G401 (cell line): ENCODE data around the gene MACC1. TPM values are rescaled to one million over a fixed set of nuclear protein-coding genes. Genes with fewer than 3 reads are reported as not detected.
"Not testable (repeated sequence)": the region's sequence is repeated elsewhere in the genome, so short reads cannot be mapped to it uniquely, and the experiment has no call there.

ENCODE experiments used
- DNase-seq: peaks from one replicate; pipeline ENCODE4 v3.0.0-alpha.2; 2015; ENCODE audit warnings: low spot score
- in situ Hi-C: cut with HindIII; loops from 2 replicates; pipeline ENCODE4 v1.10.0; 2016; ENCODE audit warnings: low sequenced_read_pairs, mixed read lengths
- total RNA-seq: library from RNA; depleted of rRNA; stranded (reverse); fragments of >200 nt; shearing (Covaris generic); gene quantifications from 2 replicates; pipeline ENCODE4 v1.2.3, GENCODE V29; 2014

Gene MACC1
- total RNA-seq, 1 experiment from 2014 or later, result not detected

GRCh38 chr7:20144801-20145200, 72.4 kb downstream of the MACC1 start:
- in situ Hi-C loops, result no loop called here
- DNase-seq, result no peak

- no peak for DNase-seq
These were observed 75.5 kb downstream of the MACC1 start for GRCh38 chr7:20141666-20142065.

GRCh38 chr7:20141002-20141345, 76.2 kb downstream of the MACC1 start:
- in situ Hi-C loops, result no loop called here
- DNase-seq, result no peak

More at GRCh38 chr7:20141666-20142065, 75.5 kb downstream of the MACC1 start:
- in situ Hi-C loops, result no loop called here

DNA sequence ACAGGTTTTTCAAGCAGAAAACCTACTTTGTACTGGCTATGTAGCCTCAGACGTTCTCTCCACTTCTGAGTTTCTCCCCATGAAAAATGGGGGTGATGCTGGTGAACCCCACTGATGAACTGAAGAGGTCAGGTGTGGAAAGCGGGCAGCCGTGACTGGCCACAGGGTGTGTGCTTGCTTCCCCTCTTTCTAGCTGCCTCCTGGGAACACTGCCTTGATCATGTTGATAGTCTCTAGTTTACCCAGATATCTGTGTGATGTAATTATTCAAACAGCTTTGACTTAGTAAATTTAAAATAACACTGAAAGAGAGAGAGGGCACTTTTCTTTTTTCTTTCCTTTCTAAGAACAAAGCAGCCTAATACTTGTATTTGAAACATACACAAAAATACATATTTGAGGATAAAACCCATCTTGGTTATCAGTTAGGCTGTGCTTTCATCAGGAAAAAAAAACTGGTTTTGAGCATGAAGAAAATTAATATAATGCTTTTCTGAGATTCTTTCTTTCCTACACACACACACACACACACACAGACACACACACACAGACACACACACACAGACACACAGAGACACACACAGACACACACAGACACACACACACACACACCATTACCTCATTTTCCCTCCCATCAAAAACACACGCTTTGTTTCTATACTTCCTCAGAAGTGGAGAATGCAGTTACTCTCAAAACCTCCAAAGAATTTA, 76.7 kb downstream of the MACC1 start:
- DNase-seq, result no peak

DNA sequence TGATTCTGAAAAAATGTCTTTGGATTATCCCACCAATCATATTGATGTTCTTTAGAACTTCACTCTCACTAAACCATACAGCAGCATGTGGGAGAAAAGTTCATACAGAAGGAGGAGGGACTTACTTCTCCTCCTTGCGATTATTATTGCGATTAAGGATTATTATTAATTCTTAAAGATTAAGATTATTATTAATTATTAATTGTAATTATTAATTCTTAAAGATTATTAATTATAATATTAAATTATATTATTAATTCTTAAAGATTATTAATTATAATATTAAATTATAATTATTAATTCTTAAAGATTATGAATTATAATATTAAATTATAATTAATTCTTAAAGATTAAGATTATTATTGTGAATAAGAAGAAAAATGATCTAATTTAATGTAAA, 80.5 kb downstream of the MACC1 start:
- in situ Hi-C loops, result no loop called here

More for the DNA sequence above, 76.7 kb downstream of the MACC1 start:
- in situ Hi-C loops, result no loop called here

GRCh38 chr7:20133803-20134202, 83.4 kb downstream of the MACC1 start:
- in situ Hi-C loops, result no loop called here
- no peak for DNase-seq

More for the DNA sequence above, 80.5 kb downstream of the MACC1 start:
- DNase-seq, result no peak

DNA sequence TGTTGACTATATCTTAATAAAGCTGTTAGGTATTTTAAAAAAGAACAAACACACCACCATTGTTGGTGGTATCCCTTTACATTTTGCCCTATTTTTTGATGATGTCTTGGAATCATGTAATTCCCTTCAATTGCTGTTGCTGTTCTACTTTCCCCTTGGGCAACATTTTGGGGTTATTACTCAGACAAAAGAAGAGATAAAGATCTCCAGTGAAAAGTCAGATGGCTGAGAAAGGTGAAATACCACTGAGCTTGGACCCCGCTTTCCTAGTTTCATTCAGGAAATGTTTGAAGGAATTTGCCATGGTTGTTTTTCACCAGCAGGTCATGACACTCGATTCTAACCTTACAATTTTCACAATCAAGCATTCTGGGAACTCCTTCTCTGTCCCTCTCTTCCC, 84.6 kb downstream of the MACC1 start:
- no peak for DNase-seq
- in situ Hi-C loops, result no loop called here

- DNase-seq, result no peak
- in situ Hi-C loops, result no loop called here
These were observed 85.4 kb downstream of the MACC1 start for GRCh38 chr7:20131776-20132175.

- in situ Hi-C loops, result no loop called here
- no peak for DNase-seq
These were observed 87.3 kb downstream of the MACC1 start for GRCh38 chr7:20129920-20130319.

GRCh38 chr7:20128001-20128400, 89.2 kb downstream of the MACC1 start:
- in situ Hi-C loops, result no loop called here
- no peak for DNase-seq

- in situ Hi-C loops, DNase-seq: not testable (repeated sequence)
These were observed 91.1 kb downstream of the MACC1 start for GRCh38 chr7:20126060-20126459.

GRCh38 chr7:20124087-20124486, 93.1 kb downstream of the MACC1 start:
- DNase-seq, in situ Hi-C loops: not testable (repeated sequence)

- in situ Hi-C loops, DNase-seq: not testable (repeated sequence)
These were observed 94.4 kb downstream of the MACC1 start for GRCh38 chr7:20122653-20123316.

DNA sequence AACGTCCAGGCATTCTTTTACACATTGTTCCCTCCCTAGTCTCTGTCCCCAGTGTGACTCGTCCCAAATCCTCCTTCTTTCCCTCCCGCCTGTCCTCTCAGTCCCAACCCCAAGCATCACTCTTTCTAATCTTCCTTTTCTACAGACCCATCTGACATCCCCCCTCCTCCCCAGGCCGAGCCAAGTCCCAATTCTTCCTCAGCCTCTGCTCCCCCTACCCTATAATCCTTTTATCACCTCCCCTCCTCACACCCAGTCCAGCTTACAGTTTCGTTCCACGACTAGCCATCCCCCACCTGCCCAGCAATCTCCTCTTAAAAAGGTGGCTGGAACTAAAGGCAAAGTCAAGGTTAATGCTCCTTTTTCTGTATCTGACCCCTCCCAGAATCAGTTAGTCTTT, 95.1 kb downstream of the MACC1 start:
- in situ Hi-C loops, result no loop called here
- no peak for DNase-seq

DNA sequence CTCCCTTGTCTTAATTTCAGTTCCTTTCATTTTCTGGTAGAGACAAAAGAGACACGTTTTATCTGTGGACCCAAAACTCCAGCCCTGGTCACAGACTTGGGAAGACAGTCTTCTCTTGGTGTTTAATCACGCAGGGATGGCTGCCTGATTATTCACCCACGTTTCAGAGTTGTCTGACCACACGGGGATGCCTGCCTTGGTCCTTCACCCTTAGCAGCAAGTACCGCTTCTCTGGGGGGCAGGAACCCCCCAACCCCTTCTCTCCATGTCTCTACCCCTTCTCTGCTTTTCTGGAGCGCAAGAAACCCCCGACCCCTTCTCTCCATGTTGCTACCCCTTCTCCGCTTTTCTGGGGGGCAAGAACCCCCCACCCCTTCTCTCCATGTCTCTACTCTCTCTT, 95.8 kb downstream of the MACC1 start:
- in situ Hi-C loops, result no loop called here
- no peak for DNase-seq

DNA sequence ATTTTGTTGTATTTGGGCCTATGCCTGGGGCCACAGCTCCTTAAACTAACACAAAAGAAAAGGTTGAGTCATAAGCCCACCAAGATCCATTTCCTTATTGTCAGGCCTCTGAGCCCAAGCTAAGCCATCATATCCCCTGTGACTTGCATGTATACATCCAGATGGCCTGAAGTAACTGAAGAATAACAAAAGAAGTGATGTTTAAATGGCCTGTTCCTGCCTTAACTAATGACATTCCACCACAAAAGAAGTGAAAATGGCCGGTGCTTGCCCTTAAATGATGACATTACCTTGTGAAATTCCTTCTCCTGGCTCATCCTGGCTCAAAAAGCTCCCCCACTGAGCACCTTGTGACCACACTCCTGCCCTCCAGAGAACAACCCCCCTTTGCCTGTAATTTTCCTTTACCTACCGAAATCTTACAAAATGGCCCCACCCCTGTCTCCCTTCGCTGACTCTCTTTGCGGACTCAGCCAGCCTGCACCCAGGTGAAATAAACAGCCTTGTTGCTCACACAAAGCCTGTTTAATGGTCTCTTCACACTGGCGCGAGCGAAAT, 96.5 kb downstream of the MACC1 start:
- in situ Hi-C loops, DNase-seq: not testable (repeated sequence)

GRCh38 chr7:20116869-20117268, 100.3 kb downstream of the MACC1 start:
- in situ Hi-C loops, result no loop called here
- no peak for DNase-seq

DNA sequence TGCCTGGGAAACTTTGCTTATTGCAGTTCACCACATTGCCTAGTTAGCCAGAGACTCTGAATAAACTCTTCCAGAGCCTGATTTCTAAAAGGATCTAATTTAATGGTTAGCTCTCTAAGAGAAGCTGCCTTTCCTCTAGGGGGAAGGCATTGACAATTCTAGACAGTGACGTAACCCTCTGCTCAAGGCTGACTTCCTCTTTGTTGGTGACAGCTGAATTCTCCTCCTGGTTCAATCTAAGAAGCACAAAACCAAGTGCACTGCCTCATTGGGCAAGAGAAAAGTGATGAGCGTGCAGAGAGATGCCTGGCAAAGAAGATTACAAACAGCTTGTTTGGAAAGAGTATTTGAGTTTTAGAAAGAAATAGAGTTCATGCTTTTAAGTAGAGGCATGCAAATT, 102.7 kb downstream of the MACC1 start:
- DNase-seq, result no peak
- in situ Hi-C loops, result no loop called here

GRCh38 chr7:20113427-20114027, 103.7 kb downstream of the MACC1 start:
- in situ Hi-C loops, result no loop called here
- DNase-seq, result no peak

DNA sequence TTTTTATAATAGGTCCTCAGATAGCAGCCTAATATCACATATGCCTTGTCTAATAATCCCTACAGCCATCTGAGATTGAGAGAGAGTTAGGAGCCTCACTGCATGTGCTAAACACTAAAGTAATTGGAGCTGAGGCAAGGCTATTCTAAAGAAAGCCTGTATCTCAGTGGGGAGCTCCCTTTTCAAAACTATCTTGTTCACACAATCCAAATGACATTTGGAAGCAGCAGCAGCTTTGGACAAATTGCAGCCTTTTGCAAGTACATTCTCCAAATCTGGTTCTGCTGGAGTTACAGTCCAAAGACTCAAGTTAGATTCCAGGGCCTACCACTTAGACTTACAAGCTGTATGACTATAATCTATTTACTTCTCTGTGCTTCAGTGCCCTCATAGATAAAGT, 104.5 kb downstream of the MACC1 start:
- DNase-seq, result no peak
- in situ Hi-C loops, result no loop called here
